ENCODE results near the gene ARL16. TPM values are rescaled to one million over a fixed set of nuclear protein-coding genes. Genes with fewer than 3 reads are reported as not detected.

ARL16 gene
- total RNA-seq, 1 donor from 2014 or later: 19.5 TPM

DNA sequence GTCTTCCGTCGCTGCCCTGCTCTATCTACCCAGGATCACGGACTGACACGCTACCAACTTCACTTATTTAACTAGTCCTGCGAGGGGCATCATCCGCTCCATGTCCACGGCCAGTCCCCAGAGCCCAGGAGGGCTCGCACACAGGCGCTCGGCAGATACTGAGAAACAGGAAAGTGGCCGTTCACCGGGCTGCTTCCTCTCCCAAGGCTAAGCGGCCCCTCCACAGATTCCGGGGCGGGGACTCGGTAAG is 17.6 kb downstream of the ARL16 start:
- peaks cover 25% of the 10 kb centered on the region for H3K4me1 ChIP-seq
- no peaks in the 10 kb centered on the region for H3K9me3 ChIP-seq
- peaks cover 22% of the 10 kb centered on the region for H3K36me3 ChIP-seq
- H3K27ac ChIP-seq: peak overlapping the region; percentile 92
- ATAC-seq: no peak
- intact Hi-C loops (cut with DNase I): no loop called here
- TF ChIP-seq, protein P1, sequence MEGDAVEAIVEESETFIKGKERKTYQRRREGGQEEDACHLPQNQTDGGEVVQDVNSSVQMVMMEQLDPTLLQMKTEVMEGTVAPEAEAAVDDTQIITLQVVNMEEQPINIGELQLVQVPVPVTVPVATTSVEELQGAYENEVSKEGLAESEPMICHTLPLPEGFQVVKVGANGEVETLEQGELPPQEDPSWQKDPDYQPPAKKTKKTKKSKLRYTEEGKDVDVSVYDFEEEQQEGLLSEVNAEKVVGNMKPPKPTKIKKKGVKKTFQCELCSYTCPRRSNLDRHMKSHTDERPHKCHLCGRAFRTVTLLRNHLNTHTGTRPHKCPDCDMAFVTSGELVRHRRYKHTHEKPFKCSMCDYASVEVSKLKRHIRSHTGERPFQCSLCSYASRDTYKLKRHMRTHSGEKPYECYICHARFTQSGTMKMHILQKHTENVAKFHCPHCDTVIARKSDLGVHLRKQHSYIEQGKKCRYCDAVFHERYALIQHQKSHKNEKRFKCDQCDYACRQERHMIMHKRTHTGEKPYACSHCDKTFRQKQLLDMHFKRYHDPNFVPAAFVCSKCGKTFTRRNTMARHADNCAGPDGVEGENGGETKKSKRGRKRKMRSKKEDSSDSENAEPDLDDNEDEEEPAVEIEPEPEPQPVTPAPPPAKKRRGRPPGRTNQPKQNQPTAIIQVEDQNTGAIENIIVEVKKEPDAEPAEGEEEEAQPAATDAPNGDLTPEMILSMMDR (IDR thresholded peaks at IDR 0.05): no peak
- no peaks in the 10 kb centered on the region for H3K27me3 ChIP-seq
- no peak for DNase-seq
- H3K4me3 ChIP-seq: peak overlapping the region; percentile 99

- H3K36me3 ChIP-seq: peaks cover 17% of the 10 kb centered on the region
- peak; percentile 78 for DNase-seq
Measured at GRCh38 chr17:81665205-81666091, 18.1 kb downstream of the ARL16 start.

GRCh38 chr17:81664051-81664470 is 19.5 kb downstream of the ARL16 start:
- intact Hi-C loops (cut with DNase I): no loop called here
- Histone ChIP-seq H3K4me3 (no peak overlapping the region), H3K27ac (no peak overlapping the region), H3K27me3 (no peaks in the 10 kb centered on the region), H3K4me1 (peaks cover 25% of the 10 kb centered on the region), H3K36me3 (peaks cover 6% of the 10 kb centered on the region), H3K9me3 (no peaks in the 10 kb centered on the region)
- DNase-seq (no peak), ATAC-seq (no peak)
- TF ChIP-seq, protein P1 (IDR thresholded peaks at IDR 0.05): no peak

More at GRCh38 chr17:81665205-81666091, 18.1 kb downstream of the ARL16 start:
- Histone ChIP-seq H3K4me1 (peaks cover 25% of the 10 kb centered on the region), H3K27me3 (no peaks in the 10 kb centered on the region), H3K27ac (peak overlapping the region; percentile 92), H3K9me3 (no peaks in the 10 kb centered on the region), H3K4me3 (peak overlapping the region; percentile 99)
- ATAC-seq: peak; percentile 45
- TF ChIP-seq, protein P1 (IDR thresholded peaks at IDR 0.05): no peak
- intact Hi-C loops (cut with DNase I): no loop called here

DNA sequence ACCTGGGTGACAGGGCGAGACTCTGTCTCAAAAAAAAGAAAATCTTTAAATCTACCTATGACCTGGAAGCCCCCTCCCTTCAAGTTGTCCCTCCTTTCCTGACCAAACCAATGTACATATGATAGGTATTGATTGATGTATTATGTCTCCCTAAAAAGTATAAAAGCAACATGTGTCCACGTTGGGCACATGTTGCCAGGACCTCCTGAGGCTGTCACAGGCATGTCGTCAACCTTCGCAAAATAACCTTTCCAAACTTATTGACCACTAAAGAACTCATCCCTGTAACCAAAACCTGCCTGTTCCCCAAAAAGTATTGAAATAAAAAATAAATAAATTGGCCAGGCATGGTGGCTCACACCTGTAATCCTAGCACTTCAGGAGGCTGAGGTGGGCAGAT is 21.6 kb downstream of the ARL16 start:
- DNase-seq: no peak
- TF ChIP-seq, protein P1 (IDR thresholded peaks at IDR 0.05): no peak
- no peak overlapping the region for H3K27ac ChIP-seq
- no peak for ATAC-seq
- H3K9me3 ChIP-seq: no peaks in the 10 kb centered on the region
- peaks cover 13% of the 10 kb centered on the region for H3K4me1 ChIP-seq
- H3K36me3 ChIP-seq: no peaks in the 10 kb centered on the region
- H3K4me3 ChIP-seq: no peak overlapping the region
- H3K27me3 ChIP-seq: no peaks in the 10 kb centered on the region
- intact Hi-C loops (cut with DNase I): no loop called here

DNA sequence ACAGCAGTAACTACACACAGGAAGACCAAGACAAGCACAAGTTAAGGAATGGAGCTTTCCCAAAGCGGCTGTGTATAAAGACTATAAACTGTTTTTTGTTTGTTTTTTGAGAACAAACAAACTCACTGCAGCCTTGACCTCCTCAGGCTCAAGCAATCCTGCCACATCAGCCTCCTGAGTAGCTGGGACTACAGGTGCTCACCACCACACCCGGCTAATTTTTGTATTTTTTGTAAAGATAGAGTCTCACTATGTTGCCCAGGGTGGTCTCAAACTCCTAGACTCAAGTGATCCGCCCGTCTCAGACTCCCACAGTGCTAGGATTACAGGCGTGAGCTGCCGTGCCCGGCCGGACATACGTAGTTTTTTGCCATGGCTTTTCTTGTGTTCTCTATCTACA is 23.2 kb downstream of the ARL16 start:
- TF ChIP-seq, protein P1 (IDR thresholded peaks at IDR 0.05): no peak
- no peaks in the 10 kb centered on the region for H3K36me3 ChIP-seq
- H3K4me1 ChIP-seq: peaks cover 8% of the 10 kb centered on the region
- H3K4me3 ChIP-seq: no peak overlapping the region
- no peak for ATAC-seq
- H3K9me3 ChIP-seq: no peaks in the 10 kb centered on the region
- no peak overlapping the region for H3K27ac ChIP-seq
- intact Hi-C loops (cut with DNase I): no loop called here
- no peaks in the 10 kb centered on the region for H3K27me3 ChIP-seq
- DNase-seq: no peak

Measured in upper lobe of right lung (tissue), 1 donor.